Left lung (tissue), 10 donors: ENCODE results near the gene LMX1B. TPM values are rescaled to one million over a fixed set of nuclear protein-coding genes. Genes with fewer than 3 reads are reported as not detected.

Source experiments
- ATAC-seq: fragments of 200-7000 bp; cut with Tn5 transposase; one replicate; pipeline ENCODE4 v1.9.1; 2020; ENCODE audit warnings: moderate library complexity
- DNase-seq, 4 donors: peaks; one replicate each; pipeline ENCODE4 v3.0.0-alpha.2; 2013 to 2020
- H3K27ac ChIP-seq, 2 donors: fragments of 200-600 bp; sonication (generic) in 1 of 2; one replicate each; pipeline versions ENCODE4 v1.5.0 to v1.8.0; 2020 to 2021
- H3K27me3 ChIP-seq, 2 donors: fragments of 200-600 bp; sonication (generic) in 1 of 2; one replicate each; pipeline versions ENCODE4 v1.5.0 to v1.8.0; 2020 to 2021
- H3K36me3 ChIP-seq, 2 donors: fragments of 200-600 bp; sonication (generic) in 1 of 2; one replicate each; pipeline versions ENCODE4 v1.5.0 to v1.8.0; 2020 to 2021
- H3K4me1 ChIP-seq, 2 donors: fragments of 200-600 bp; one replicate each; pipeline ENCODE4 v1.8.0; 2021
- H3K4me3 ChIP-seq, 2 donors: fragments of 200-600 bp; sonication (generic) in 1 of 2; one replicate each; pipeline versions ENCODE4 v1.5.0 to v1.8.0; 2020 to 2021; ENCODE audit warnings: mild to moderate bottlenecking in 1 of 2
- H3K9me3 ChIP-seq, 2 donors: fragments of 200-600 bp; sonication (generic) in 1 of 2; one replicate each; pipeline versions ENCODE4 v1.5.0 to v1.8.0; 2020 to 2021
- intact Hi-C, 2 donors: fragments of 100-400 bp; cut with DNase I; formaldehyde crosslinking; loops; one replicate each; pipeline versions ENCODE4 v1.11.2 to v1.14.2; 2022
- polyA plus RNA-seq, 6 donors: library from polyadenylated mRNA; unstranded; fragments of 120-200 nt; gene quantifications; one replicate each; pipeline ENCODE4 v1.2.1, GENCODE V29; 2013; ENCODE audit not compliant: insufficient read length in 6 of 6
- total RNA-seq, 2 donors: library from RNA; stranded (reverse); fragmentation: NEBNext Ultra II Directional; extraction: Animal tissue kit (Norgen Biotek cat#: 25700); gene quantifications; one replicate each; pipeline ENCODE4 v1.2.1, GENCODE V29; 2021
- TF ChIP-seq, protein P1 (sequence below), 2 donors: fragments of 200-600 bp; sonication (generic) in 1 of 2; IDR thresholded peaks; one replicate each; pipeline versions ENCODE4 v1.5.0 to v1.8.0; 2021; ENCODE audit warnings: antibody characterized with exemption in 2 of 2
- donor health status: DM: no; HTN: yes; CAD: no.
- donor health status: DM: no; HTN: no; CAD: no.

Gene LMX1B
- total and polyA plus RNA-seq, 8 donors, result 0.05 to 0.31 (median 0.20) TPM; not detected in 1

GRCh38 chr9:126692759-126693427, 79.2 kb downstream of the LMX1B start:
- H3K4me3 ChIP-seq, result no peak overlapping the region
- intact Hi-C loops, result no loop called here
- peaks cover 8 to 79% of the 10 kb centered on the region in 2 donors for H3K27me3 ChIP-seq
- TF ChIP-seq, protein P1, sequence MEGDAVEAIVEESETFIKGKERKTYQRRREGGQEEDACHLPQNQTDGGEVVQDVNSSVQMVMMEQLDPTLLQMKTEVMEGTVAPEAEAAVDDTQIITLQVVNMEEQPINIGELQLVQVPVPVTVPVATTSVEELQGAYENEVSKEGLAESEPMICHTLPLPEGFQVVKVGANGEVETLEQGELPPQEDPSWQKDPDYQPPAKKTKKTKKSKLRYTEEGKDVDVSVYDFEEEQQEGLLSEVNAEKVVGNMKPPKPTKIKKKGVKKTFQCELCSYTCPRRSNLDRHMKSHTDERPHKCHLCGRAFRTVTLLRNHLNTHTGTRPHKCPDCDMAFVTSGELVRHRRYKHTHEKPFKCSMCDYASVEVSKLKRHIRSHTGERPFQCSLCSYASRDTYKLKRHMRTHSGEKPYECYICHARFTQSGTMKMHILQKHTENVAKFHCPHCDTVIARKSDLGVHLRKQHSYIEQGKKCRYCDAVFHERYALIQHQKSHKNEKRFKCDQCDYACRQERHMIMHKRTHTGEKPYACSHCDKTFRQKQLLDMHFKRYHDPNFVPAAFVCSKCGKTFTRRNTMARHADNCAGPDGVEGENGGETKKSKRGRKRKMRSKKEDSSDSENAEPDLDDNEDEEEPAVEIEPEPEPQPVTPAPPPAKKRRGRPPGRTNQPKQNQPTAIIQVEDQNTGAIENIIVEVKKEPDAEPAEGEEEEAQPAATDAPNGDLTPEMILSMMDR (IDR thresholded peaks at IDR 0.05), result no peak
- no peaks in the 10 kb centered on the region for H3K36me3 ChIP-seq
- H3K9me3 ChIP-seq, result no peaks in the 10 kb centered on the region
- H3K27ac ChIP-seq, result no peak overlapping the region
- DNase-seq (peak in 1 of 4 donors; percentile 29), ATAC-seq (no peak)
- no peaks in the 10 kb centered on the region for H3K4me1 ChIP-seq

DNA sequence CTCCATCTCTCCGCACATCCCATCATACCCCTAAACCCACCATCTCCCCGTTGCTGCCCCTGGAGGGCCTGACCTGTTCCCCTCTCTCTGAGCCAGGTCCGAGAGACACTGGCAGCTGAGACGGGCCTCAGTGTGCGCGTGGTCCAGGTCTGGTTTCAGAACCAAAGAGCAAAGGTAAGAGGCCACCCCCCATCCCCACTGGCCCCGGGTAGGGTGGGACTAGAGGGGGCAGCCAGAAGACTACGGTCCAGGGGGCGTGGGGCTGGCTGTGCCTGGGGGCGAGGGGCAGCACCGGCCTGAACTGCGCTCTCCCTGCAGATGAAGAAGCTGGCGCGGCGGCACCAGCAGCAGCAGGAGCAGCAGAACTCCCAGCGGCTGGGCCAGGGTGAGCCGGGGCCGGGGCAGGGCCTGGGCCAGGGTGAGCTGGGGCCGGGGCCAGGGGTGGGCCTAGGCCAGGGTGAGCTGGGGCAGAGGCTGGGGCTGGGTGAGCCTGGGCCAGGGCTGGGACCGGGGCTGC, 79.8 kb downstream of the LMX1B start:
- peak in 2 of 4 donors; percentile 16 to 78 for DNase-seq
- Histone ChIP-seq H3K36me3 (no peaks in the 10 kb centered on the region), H3K9me3 (no peaks in the 10 kb centered on the region), H3K4me1 (no peaks in the 10 kb centered on the region), H3K4me3 (no peak overlapping the region), H3K27me3 (peaks cover 8 to 73% of the 10 kb centered on the region in 2 donors), H3K27ac (no peak overlapping the region)
- intact Hi-C loops, result no loop called here
- TF ChIP-seq, protein P1 (IDR thresholded peaks at IDR 0.05), result no peak
- ATAC-seq, result no peak

DNA sequence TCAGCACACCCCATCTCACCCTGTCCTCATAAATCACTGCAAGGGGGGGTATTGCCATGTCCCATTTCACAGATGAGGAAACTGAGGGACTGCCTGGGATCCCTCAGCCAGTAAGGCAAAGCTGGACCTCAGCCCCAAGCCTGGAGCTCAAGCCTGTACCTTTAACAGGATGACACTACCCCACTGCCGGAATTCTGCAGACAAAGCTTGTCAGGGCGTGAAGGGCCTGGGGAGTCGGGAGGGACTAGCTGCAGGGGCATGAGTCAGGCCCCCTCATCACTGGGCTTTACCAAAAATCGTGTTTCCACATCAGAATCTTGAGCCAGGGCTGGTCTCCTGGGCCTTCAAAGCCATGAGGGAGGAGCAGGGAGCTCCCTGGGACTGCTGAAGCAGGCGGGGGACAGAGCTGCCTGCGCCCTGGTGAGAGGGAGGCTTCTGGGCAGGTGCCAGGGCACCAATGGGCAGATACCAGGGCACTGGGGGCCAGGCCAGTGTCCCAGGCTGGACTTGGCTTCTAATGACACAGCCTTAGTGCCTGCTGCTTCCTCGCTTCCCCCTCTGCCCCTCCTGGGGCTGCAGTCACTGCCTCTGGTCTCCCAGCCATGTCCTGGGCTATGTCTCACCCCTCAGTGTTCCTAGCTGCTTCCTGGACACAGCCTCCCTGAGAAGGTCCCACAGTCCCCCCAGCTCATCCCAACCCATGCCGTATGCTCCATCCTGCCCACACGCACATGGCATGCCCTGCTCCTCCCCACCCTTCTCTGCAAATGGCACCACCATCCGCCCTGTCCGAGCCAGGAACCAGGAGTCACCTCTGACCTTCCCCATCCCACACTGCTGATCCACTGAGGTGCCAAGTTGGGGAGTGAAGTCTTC, 80.7 kb downstream of the LMX1B start:
- Histone ChIP-seq H3K4me1 (no peaks in the 10 kb centered on the region), H3K4me3 (no peak overlapping the region), H3K36me3 (no peaks in the 10 kb centered on the region), H3K9me3 (no peaks in the 10 kb centered on the region), H3K27me3 (peaks cover under 1 to 64% of the 10 kb centered on the region in 2 donors), H3K27ac (no peak overlapping the region)
- DNase-seq (peak in 1 of 4 donors; percentile 19), ATAC-seq (no peak)
- TF ChIP-seq, protein P1 (IDR thresholded peaks at IDR 0.05), result no peak
- intact Hi-C loops, result no loop called here

DNA sequence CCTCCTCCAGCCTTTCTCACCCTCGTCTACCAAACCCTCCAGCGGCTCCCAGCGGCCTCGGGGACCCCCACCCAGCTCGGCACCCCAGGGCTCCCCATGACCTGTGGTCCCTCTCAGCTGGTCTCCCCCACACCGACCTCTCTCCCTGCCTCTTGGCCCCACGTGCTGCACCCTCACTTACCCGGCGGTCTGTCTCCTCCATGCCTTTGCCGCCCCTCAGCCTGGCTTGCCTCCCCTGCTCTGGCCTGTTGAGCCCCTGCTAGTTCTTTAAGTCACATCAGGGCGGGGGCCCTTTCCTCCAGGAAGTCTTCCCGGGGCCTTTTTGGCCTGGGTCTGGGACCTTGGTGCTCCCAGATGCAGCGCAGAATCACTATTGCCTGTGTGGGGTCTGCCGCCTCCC, 81.5 kb downstream of the LMX1B start:
- H3K27me3 ChIP-seq, result peaks cover 0 to 64% of the 10 kb centered on the region in 2 donors
- no peak overlapping the region for H3K4me3 ChIP-seq
- no peaks in the 10 kb centered on the region for H3K4me1 ChIP-seq
- ATAC-seq (no peak), DNase-seq (peak in 1 of 4 donors; percentile 29)
- no peaks in the 10 kb centered on the region for H3K36me3 ChIP-seq
- no peaks in the 10 kb centered on the region for H3K9me3 ChIP-seq
- TF ChIP-seq, protein P1 (IDR thresholded peaks at IDR 0.05), result no peak
- no peak overlapping the region for H3K27ac ChIP-seq
- intact Hi-C loops, result no loop called here
